GM21390 (cell line): ENCODE data around the gene TRIM9.

Source experiments
- ATAC-seq: cut with Tn5 transposase; IDR thresholded peaks from one replicate; pipeline ENCODE4 v1.9.1; 2021; ENCODE audit not compliant: unreplicated experiment

The TRIM9 gene

DNA sequence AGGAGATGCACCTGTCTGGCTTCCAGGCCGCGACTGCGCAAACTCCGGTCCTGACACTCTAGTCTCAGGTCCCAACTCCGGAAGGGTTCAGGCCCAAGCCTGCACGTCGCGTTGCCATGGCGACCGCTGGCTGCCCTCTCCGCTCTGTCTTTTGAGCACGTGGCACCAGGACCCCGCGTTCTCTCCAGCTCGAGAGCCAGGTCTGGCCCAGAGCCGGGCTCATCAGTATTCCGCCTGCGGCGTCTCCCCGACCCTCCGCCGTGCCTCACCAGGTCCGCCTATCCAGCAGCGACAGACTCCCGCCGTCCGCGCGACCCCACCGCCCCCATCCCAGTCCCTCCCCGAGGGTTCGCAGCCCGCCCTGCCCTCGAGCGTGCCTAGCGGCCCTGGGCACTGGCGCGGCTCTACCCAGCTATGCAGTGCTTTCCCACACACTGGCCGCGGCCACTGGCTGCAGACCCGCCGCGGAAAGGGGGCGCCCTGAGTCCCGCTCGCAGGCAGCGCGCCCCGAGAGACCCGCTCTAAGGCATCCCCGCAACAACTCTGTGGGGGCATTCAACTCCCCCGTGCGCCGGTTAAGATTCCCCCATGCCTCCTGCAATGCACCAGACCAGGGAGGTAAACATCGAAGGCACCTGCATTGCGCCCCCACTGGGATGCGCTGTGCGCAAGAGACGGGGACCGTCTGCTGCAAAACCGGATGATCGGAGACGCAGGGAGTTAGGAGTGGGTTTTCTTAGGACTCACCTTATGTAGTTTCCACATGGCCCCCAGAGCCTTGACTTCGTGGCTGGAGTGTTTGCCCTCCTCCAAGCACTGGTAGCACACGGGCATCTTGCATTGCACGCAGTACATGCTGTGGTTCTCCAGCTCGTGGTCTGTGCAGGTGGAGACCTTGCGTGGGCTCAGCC lies 1.3 kb downstream of the TRIM9 start:
- ATAC-seq = no peak

DNA sequence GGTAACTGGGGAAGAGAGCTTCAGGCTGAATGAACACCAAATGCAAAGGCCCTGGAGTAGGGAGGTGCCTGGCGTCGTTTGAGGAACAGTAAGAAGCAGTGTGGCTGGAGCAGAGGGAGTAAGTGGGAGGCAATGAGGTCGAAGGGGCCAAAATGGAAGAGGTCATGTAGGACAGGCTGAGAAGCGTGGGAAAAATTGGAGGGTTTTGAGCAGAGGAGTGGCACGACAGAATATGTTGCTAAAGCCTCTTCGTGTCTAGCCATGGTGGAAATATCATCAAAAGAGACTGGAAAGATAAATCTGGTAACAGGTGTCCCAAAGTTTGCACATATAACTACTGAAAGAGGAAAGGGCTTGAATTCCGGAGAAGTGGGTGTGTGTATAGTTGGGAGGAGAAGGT lies 1.9 kb downstream of the TRIM9 start:
- ATAC-seq = no peak

DNA sequence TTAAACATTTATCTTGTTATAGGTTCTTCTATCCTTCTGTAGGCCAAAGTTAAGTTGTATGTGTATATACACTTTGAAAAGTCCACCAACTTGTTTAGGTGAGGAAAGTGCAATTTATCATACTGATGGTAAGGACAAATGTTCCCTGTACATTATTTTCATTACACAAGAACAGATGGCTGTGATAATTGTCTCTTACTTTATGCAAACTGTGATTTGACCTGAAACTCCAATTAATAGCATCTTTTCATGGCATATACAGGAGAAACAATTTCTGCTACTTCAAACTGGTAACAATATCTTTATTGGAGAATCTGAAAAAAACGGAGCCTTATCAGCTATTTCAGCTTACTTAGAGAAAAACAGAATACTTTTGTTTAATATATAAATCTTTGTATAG lies 5.6 kb downstream of the TRIM9 start:
- no peak for ATAC-seq

DNA sequence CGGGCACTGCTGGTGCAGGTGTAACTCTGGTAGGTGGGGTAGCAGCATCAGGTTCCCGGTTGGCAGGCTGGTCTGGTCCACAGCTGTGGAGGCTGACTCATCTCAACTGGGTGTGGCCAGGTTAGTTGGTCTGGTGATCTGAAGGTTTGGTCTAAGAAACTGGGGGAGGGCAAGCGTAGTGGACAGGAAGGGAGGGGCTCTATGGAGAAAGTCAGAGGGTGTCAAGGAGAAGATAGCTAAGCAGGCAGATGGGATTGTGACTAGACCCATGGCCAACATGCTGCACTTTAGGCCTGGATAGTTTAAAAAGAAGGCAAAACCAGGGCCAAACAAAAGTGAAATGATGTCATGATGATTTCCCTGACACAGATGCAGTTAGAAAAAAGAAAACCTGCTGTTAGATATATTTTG lies 7.9 kb downstream of the TRIM9 start:
- no peak for ATAC-seq

DNA sequence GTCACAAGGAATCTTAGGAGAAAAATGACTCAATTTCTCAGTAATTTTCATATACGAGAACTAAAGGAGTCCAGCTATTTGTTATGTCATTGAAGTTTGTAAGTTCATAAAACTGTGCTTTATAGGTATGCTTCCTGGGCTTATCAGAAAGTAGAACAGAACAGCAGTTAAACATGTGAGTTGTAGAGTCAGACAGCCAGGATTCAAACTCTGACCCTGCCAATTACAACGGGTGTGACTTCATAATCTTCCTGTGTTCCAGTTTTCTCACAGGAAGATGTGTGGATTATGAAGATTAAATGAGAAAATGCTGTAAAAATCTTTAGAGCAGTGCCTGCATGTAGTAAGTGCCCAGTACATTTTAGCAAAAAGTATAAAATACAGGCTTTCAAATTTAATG lies 8.9 kb downstream of the TRIM9 start:
- ATAC-seq = no peak

DNA sequence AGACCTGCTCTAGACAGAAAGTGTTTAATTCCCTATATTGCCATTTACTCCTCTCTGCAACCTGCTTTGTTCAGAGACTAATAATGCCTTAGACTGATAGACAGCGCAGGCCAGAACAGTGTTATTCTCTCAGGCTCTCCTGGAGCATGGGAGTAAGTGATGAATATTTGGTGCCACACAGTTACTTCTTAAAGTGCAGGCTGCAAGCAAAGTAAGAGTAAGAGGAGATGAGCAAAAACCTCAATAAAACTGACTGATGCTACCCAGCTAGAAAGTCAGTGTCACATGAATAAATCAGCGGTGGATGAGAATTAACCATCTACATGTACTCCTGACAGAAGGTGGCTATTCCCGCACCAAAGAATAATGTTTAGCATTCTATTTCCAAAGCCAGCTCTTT lies 9.9 kb downstream of the TRIM9 start:
- no peak for ATAC-seq

DNA sequence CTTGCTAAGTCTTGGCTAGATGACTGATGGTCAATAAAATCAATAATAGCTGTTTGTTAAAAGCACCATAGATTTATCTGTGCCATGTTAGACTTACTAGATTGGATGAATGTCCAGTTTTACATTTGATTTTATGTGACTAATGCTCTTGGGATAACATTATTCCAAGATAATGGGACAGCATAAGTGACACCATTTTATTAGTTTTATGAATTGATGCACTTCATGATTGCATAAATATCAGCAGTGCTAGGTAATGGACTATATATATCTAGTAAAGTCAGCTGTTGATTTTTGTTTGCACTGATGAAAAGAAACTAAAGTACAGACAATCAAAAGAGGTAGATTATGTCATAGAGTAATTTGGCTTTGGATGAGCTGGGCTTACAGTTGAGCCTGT lies 10.4 kb downstream of the TRIM9 start:
- no peak for ATAC-seq

DNA sequence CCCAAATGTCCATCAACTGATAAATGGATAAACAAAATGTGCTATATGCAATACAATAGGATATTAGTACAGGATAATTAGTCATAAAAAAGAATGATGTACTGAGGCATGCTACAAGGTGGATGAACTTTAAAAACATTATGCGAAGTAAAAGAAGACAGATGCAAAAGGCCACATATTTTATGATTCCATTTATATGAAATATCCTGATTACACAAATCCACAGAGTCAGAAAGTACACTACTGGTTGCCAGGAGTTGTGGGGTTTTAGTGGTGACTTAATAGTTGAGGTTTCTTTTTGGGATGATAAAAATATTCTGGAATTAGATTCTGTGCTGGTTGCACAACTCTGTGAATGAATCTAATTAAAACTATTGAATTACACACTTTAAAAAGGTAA lies 12.6 kb downstream of the TRIM9 start:
- no peak for ATAC-seq

DNA sequence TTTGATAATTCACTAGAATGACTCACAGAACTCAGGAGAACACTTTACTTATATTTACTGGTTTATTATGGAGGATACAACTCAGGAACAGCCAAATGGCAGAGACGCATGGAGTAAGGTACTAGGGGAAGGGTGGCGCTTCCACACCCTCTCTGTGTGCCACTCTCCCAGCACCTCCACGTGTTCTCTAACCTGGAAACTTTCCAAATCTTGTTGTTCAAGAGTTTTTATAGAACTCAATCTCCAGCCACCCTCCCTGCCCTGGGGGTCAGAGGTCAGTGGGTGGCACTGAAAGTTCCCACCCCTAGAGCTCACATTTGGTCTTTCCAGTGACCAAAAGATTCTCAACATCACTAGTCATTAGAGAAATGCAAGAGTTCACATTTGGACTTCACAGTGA lies 13.2 kb downstream of the TRIM9 start:
- no peak for ATAC-seq

DNA sequence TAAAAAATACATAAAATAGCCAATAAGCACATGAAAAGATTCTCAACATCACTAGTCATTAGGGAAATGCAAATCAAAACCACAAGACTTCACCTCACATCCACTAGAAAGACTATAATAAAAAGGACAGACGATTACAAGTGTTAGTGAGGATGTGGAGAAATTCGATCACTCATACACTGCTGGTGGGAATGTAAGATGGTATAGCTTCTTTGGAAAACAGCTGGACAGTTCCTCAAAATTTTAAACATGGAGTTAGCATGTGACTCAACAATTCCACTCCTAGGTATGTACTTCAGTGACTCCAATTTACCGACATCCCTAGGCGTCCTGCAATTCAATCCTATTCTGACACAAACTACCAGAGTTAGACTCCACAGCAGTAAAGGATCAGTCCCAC lies 13.7 kb downstream of the TRIM9 start:
- no peak for ATAC-seq

DNA sequence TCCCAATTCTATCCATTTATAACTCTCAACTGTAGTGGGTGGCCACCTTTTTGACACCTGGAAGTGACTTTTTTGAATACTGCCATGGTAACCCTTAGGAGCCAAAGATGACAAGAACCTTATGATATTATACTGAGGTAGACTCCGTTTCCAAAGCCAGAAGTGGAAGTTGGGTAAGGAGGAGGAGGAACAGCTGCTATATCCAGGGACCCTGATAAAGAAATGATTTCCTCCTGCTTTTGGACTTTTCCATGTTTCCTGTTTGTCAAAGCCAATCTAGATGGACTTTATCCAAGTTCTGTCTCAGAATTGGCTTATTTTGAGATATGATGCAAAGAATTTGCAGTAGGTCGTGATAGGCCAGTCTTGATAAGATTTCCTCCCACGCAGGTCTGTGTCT lies 14.3 kb downstream of the TRIM9 start:
- ATAC-seq = no peak

DNA sequence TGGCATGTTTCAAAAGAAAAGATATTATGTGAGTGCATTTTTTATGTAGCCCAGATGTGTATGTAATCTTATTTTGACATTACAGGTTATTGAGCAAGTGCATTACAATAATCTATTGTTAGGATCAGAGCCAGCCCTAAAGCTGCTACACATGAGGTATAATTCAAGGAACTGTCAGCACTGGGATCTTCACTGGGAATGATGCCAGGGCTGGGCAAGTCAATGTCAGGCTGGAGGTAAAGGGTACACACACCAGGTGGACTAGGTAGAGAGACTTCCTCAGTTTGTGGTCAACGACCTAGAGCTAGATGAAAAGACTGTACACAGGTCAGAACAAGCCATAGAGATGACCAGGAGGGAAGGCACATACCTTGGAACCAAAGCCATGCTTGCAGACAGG lies 15.4 kb downstream of the TRIM9 start:
- ATAC-seq = no peak

DNA sequence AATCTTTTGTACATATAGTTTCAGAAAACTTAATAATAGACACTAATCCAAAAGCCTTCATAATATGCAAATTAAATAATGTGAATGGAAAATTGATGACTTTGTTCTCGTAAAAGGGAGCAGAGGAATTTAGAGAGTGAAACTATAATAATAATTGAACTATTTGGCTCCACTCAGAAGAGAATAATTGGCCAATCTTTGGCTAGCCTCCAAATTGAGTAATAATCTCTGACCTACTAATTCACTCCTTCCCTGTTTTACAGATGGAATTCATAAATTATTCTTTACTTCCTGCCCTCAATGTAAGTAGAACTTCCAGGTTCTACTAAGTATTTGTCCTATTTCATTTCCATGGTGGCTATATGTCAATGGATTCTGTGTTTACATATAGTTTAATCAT lies 15.8 kb downstream of the TRIM9 start:
- no peak for ATAC-seq

DNA sequence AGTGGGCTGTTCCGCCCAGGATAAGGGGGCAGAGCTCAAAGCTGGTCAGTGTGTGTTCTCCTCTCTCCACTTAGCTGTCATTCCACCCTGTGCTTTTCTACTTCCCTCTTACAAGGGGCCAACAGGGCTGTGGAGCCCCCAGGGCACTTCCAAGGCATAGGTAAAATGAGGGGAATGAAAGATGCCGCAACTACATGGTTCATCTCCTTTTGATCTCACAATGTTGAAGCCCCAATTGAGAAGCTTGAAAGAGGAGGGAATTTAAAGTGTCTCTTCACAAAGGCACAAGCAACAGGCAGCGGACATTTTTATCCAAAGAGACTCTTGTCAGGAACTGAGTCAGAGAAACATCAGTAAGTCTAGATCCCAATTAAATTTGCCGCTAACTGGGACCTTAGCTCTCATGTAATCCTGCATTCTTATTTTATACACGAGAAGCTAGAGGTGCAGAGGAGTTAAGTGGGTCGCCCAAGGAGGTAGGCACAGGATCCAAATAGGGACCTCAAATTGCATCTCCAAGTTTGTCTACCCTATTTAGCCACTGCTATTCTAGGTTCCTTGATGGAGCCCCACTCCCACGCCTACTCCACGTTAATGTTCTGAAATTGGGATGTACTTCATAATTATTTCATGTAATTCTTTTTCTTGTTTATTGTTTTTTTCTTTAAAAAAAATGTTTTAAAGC lies 20.1 kb downstream of the TRIM9 start:
- no peak for ATAC-seq

DNA sequence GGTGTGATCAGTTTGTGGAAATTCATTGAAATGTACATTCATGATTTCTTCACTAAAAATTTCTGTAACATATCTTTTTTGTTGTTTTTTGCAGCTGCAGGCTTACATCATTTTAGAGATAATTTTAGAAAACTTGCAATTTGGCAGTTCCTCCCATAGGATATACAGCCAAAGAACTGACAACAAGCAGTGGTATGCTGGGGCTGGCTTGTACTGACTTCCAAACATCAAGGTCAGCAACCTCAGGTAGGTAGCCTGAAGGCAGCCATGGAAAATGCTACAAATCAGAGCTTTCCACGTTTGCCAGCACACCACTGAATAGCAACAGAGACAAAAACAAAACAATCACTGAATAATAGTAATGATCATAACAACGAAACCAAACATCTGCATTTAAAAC lies 21.2 kb downstream of the TRIM9 start:
- no peak for ATAC-seq

DNA sequence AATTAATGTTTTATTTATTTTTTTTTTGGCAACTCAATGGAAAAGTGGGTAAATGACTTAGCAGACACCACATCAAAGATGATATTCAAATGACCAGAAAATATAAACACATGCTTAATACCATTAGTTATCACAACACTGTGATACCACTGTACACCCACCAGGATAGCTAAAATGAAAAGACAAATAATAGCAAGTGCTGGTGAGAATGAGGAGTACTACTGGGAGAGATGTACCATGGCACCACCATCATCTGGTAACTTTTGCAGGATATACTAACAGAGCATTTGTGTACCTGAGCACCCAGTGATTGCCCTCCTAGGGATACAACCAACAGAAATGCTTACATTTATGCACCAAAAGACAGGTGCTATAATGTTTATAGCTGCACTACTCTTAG lies 21.9 kb downstream of the TRIM9 start:
- ATAC-seq = no peak

DNA sequence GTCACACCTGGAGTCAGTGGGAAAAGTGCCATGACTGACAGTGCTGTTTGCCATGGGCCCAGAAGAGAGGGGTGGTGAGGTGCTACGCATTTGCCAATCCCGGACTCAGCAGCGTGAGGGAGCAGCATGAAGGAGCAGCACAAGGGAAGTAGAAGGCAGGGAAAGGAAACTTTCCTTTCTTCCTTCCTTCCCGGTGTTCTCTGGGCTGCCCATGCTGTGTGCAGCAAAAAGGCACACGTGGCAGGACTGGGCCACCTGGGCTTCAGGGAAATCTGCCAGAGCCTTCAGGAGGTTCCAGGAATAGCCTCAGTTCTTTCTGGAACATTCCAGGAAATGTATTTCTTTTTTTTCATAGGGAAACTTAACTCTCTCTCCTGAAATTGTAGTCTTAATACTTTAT lies 23.0 kb downstream of the TRIM9 start:
- no peak for ATAC-seq

DNA sequence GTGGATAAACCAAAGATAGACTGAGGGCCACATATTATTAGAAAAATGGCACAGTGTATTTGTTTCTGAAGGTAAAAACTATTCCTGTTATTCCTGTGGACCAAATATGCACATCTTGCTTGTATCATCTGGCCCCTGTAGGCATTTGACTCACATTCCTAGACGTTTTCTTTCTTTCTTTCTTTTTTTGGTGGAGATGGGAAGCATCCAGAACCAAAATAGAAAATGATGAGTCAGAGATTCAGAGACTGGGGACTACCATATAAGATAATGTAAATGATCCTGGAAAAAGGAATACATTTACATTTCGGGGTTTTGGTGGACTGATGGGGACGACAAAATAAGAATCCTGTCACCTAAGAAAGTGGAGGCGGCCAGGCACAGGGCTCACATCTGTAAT lies 24.2 kb downstream of the TRIM9 start:
- no peak for ATAC-seq

DNA sequence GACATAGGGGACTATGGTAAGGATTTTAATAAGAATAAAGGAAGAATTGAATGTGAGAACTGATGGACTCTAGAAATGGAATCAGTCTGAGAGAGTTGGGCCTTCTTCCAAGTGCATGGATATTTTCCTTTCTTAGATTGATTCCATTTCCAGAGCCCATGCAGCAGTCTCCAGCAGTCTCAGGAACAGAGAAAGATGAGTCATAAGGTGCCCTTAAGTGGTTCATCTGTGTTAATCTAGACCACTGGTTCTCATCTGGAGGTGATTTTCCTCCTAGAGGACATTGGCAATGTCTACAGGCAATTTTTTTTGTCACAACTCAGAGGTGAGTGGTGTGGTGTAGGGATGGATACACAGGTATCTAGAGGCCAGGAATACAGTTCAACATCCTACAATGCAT lies 25.9 kb downstream of the TRIM9 start:
- ATAC-seq = no peak

DNA sequence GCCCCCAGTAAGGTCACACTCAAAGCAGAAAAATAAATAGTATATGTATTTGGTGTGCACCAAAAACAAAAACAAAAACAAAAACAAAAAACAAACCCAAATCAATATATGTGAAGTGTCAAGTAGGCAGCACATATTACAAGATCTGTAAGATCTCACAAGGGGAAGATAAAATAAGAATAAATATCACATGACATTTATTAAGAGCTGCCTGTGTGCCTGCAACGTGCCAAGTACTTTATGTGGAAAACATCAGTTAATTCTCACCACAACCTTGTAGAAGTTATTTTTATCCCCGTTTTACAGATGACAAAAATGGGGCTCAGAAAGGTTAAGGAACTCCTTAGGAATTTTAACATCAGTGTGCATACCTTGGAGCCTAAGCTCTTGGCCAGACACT lies 26.6 kb downstream of the TRIM9 start:
- ATAC-seq = no peak

DNA sequence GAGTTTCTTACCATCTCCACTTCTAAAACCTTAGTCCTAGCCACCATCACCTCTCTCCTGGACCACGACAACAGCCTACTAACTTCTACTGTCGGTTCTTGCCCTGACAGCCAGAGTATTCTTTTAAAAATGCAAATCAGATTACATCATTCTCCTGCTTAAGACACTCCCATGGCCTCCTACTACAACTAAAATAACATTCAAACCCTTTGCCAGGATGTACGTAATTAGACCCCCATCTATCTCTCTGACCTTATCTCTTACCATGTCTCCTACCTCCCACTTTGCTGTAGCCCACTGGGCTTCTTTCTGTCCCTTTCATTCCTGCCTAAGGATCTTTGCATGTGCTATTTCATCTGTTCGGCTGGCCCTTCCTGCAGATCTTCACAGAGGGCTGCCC lies 27.6 kb downstream of the TRIM9 start:
- ATAC-seq = no peak

DNA sequence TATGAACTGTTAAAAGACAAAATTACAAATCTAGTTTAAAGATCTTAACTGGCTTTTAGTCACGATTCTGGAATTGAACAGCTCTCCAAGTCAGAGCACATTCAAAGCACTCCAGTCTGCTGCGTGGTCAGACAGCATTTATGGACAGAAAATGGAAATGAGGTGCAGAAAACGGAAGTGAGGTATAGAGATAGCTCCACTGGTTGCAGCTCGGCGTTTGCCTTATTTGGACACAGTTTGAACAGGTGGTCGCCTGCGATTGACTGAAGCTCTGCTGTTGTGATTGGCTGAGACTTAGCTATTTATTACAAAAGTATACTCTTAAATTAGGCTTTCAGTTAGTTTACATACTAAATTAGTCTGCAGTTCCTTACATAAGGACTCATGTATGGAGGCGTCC lies 28.3 kb downstream of the TRIM9 start:
- no peak for ATAC-seq

DNA sequence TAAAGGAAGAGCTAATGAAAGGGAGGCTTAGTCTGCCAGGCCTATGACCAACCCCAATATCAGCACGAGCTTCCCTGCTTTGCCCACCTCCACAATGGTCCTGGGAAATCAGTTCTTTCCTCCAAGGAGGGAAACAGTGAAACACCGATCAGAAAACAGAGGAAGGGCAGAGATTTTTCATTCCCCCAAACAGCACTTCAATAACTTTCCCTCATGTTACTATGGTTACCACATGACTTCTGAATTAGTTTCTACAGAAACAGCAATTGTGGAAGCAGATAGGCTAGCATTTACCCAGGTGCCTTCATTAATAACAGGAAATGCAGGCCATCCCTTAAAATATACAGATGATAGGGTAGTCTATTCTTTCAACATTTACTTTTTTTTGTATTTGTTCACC lies 35.9 kb downstream of the TRIM9 start:
- no peak for ATAC-seq
